Stimulated activated CD8-positive, alpha-beta memory T cell treated with anti-CD3 and anti-CD28 coated beads, Interleukin-4, amount 100 ng/mL, for 48 hours (primary cell): ENCODE results near the gene CNN3.

Experiments
- DNase-seq: peaks from one replicate; pipeline ENCODE4 v3.0.0-alpha.2; 2020

CNN3 gene

DNA sequence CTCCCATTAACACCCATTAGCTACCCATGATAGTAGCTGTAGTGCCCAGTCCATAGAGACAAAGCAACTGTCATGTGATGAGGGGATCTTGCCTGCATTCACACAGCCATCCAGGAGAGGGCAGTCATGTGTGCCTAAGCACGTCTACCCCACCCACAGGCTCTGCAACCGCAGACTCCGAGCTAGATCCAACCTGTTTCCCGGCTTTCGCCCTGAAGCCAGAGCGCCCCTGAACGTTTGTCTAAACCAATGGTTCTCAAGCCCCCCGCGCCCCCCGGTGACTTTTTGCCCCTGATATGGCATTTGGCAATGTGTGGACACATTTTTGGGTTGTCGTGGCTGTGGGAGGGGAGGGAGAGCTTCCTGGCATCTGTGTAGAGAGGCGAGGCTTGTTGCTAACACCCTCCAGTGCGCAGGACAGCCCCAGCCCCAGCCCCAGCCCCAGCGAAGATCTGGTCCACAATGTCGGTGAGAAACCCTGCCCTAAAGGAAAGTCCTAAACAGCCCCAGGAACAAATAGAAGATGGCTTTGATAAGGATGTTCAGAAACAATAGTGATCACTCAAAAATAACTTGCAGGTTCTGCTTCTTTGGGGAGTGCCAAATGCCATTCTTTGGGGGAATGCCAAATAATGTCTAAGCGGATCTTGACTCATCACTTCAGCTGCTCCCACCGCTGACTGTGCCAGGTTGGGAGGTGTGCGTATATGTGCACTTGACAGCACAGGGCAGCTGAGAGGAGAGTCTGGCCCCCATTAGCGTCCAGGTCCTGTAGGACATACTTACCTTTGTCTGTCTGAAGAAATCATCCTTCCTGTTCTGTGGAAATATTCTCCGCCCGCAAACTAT, 72.2 kb downstream of the CNN3 start:
- DNase-seq: peak; percentile 81

DNA sequence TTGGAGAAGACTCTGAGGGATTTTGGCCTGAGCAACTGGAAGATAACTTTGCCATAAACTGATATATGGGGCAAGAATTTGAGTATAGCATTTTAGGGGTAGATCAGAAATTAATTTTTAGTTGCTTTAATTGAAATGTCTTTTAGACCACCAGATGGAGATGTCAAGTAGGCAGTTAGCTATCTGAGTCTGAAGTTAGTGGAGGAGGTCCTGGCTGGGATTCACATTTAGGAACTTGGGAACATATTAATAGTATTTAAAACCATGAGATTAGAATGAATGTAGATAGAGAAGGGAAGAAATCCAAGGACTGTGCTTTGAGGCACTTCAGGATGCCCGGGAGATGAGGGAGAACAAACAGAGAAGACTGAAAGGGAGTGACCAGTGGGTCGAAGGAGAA, 74.1 kb downstream of the CNN3 start:
- no peak for DNase-seq

DNA sequence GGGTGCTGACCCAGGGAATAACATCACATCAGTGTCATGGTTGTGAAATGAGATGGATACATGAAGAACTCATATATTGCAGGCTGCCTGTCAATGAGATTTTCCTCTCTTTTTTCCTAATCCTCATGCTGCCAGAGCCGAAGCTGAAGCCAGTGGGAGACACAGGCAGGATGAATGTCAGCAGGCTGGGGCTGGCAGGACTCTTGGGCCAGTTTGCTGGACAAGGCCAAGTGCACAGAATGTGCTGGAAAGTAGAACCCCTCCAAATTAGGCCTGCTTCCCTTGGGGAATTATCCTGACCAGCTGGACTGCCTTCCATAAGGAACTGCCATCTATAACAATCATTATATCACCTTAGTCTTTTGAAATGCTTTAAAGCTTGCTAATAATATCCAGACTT, 75.3 kb downstream of the CNN3 start:
- no peak for DNase-seq
